H1 (cell line): ENCODE results near the gene NLK. TPM values are rescaled to one million over a fixed set of nuclear protein-coding genes. Genes with fewer than 3 reads are reported as not detected.

ENCODE experiments used
- CTCF ChIA-PET: fragments of 300-600 bp; sonication (Branson Sonifier 250); formaldehyde crosslinking; loops from one replicate; lab custom pipeline; 2021; ENCODE audit not compliant: partially characterized antibody; lab: Charles Lee
- POLR2A ChIA-PET: fragments of 300-600 bp; sonication (Branson Sonifier 250); formaldehyde crosslinking; loops from one replicate; lab custom pipeline; 2021; ENCODE audit warnings: inconsistent platforms; ENCODE audit not compliant: partially characterized antibody; lab: Charles Lee
- DNase-seq, 2 experiments: peaks; one replicate each; pipeline versions ENCODE4 v3.0.0 to v3.0.0-alpha.2; 2010 to 2022; ENCODE audit warnings: low spot score in 2 of 2, low read depth in 1 of 2, mixed read lengths in 1 of 2
- FAIRE-seq: peaks from 2 replicates; lab custom pipeline; 2011; peaks lifted over from hg19 to GRCh38; lab: Jason Lieb, UNC
- H2AFZ ChIP-seq: 2 replicates; pipeline ENCODE4 v1.8.1; 2012; ENCODE audit warnings: low read length, inconsistent platforms
- H2AK5ac ChIP-seq: 2 replicates; pipeline ENCODE4 v1.6.1; 2013; ENCODE audit warnings: low read depth, low read length
- H2BK120ac ChIP-seq: replicated peaks from 2 replicates; pipeline ENCODE3; 2013; ENCODE audit warnings: low read depth, low read length, inconsistent platforms
- H2BK12ac ChIP-seq: 2 replicates; pipeline ENCODE4 v1.6.1; 2013; ENCODE audit warnings: low read depth, low read length
- H2BK15ac ChIP-seq: 2 replicates; pipeline ENCODE4 v1.6.1; 2013; ENCODE audit warnings: low read length
- H2BK20ac ChIP-seq: 2 replicates; pipeline ENCODE4 v1.6.1; 2013; ENCODE audit warnings: low read length
- H2BK5ac ChIP-seq: 2 replicates; pipeline ENCODE4 v1.6.1; 2013; ENCODE audit warnings: low read depth, low read length
- H3K14ac ChIP-seq: 2 replicates; pipeline ENCODE4 v1.6.1; 2013; ENCODE audit warnings: inconsistent platforms; ENCODE audit not compliant: insufficient read length
- H3K18ac ChIP-seq: 2 replicates; pipeline ENCODE4 v1.6.1; 2013; ENCODE audit warnings: low read length; ENCODE audit errors: extremely low read depth
- H3K23ac ChIP-seq: 2 replicates; pipeline ENCODE4 v1.6.1; 2013; ENCODE audit warnings: inconsistent platforms; ENCODE audit not compliant: insufficient read length
- H3K23me2 ChIP-seq: 2 replicates; pipeline ENCODE4 v1.6.1; 2013; ENCODE audit warnings: low read depth, low read length
- H3K27ac ChIP-seq: 2 replicates; pipeline ENCODE4 v1.6.1; 2011; ENCODE audit warnings: low read depth, low read length, inconsistent platforms
- H3K27me3 ChIP-seq, 4 experiments: replicated peaks in 1 of 4; 1 replicate in 1 of 4; 2 replicates in 3 of 4; pipeline versions ENCODE4 v1.6.1 to v1.8.1; 2011 to 2013; ENCODE audit warnings: low read length in 3 of 4, mild to moderate bottlenecking in 3 of 4, inconsistent platforms in 2 of 4, mixed read lengths in 2 of 4, moderate library complexity in 1 of 4; ENCODE audit not compliant: control insufficient read depth in 3 of 4, insufficient read depth in 3 of 4; ENCODE audit errors: extremely low read depth in 1 of 4
- H3K36me3 ChIP-seq, 4 experiments: 2 replicates each; pipeline versions ENCODE4 v1.6.1 to v1.8.1; 2011 to 2013; ENCODE audit warnings: mild to moderate bottlenecking in 4 of 4, low read length in 3 of 4, moderate library complexity in 2 of 4, control low read depth in 1 of 4, inconsistent platforms in 1 of 4; ENCODE audit not compliant: insufficient read depth in 4 of 4, control insufficient read depth in 2 of 4
- H3K4ac ChIP-seq: replicated peaks from 2 replicates; pipeline ENCODE3; 2013; ENCODE audit warnings: low read length, low read depth, mixed read lengths, inconsistent platforms; ENCODE audit not compliant: insufficient read length
- H3K4me1 ChIP-seq, 4 experiments: replicated peaks in 1 of 4; 1 replicate in 1 of 4; 2 replicates in 3 of 4; pipeline versions ENCODE4 v1.6.1 to v1.8.1; 2011 to 2013; ENCODE audit warnings: low read length in 3 of 4, inconsistent platforms in 2 of 4, mixed read lengths in 1 of 4; ENCODE audit not compliant: insufficient read depth in 4 of 4, control insufficient read depth in 3 of 4
- H3K4me2 ChIP-seq, 2 experiments: 2 replicates each; pipeline versions ENCODE4 v1.6.1 to v1.8.1; 2011 to 2013; ENCODE audit warnings: low read depth in 2 of 2, low read length in 2 of 2, control low read depth in 1 of 2, inconsistent platforms in 1 of 2, mild to moderate bottlenecking in 1 of 2; ENCODE audit not compliant: insufficient read depth in 1 of 2
- H3K4me3 ChIP-seq, 4 experiments: fragments of 200-600, 300-600 bp in 1 of 4; sonication (generic), shearing (Covaris generic), sonication (Bioruptor Twin) in 1 of 4; 2 replicates each; pipeline versions ENCODE4 v1.5.1 to v1.8.1; 2011 to 2016; ENCODE audit warnings: low read length in 4 of 4, low read depth in 3 of 4, control low read depth in 2 of 4, inconsistent platforms in 2 of 4, mild to moderate bottlenecking in 2 of 4, mixed read lengths in 1 of 4, moderate library complexity in 1 of 4; ENCODE audit not compliant: insufficient read depth in 2 of 4; ENCODE audit errors: extremely low read depth in 1 of 4
- H3K56ac ChIP-seq: replicated peaks from 2 replicates; pipeline ENCODE3; 2013; ENCODE audit warnings: low read depth, mild to moderate bottlenecking, mixed read lengths, low read length, inconsistent platforms; ENCODE audit not compliant: insufficient read length
- H3K79me1 ChIP-seq: 2 replicates; pipeline ENCODE4 v1.6.1; 2013; ENCODE audit warnings: low read depth, low read length, control low read depth
- H3K79me2 ChIP-seq, 2 experiments: 2 replicates each; pipeline versions ENCODE4 v1.6.1 to v1.8.1; 2012 to 2013; ENCODE audit warnings: low read length in 2 of 2, mild to moderate bottlenecking in 2 of 2, inconsistent platforms in 1 of 2; ENCODE audit not compliant: insufficient read depth in 2 of 2, control insufficient read depth in 1 of 2
- H3K9ac ChIP-seq, 4 experiments: replicated peaks in 1 of 4; 1 replicate in 1 of 4; 2 replicates in 3 of 4; pipeline versions ENCODE4 v1.6.1 to v1.8.1; 2011 to 2013; ENCODE audit warnings: low read depth in 3 of 4, low read length in 3 of 4, control low read depth in 2 of 4, mild to moderate bottlenecking in 2 of 4, moderate library complexity in 2 of 4, inconsistent platforms in 1 of 4; ENCODE audit errors: extremely low read depth in 1 of 4
- H3K9me3 ChIP-seq, 2 experiments: 2 replicates each; pipeline versions ENCODE4 v1.6.1 to v1.8.1; 2012 to 2013; ENCODE audit warnings: mild to moderate bottlenecking in 2 of 2, moderate library complexity in 2 of 2, control low read depth in 1 of 2, inconsistent platforms in 1 of 2, low read depth in 1 of 2, low read length in 1 of 2, mixed read lengths in 1 of 2; ENCODE audit not compliant: insufficient read depth in 2 of 2
- H4K20me1 ChIP-seq, 2 experiments: replicated peaks in 1 of 2; 2 replicates each; pipeline versions ENCODE3 to v1.8.1; 2011 to 2013; ENCODE audit warnings: inconsistent platforms in 2 of 2, low read length in 2 of 2, mild to moderate bottlenecking in 1 of 2; ENCODE audit not compliant: insufficient read depth in 2 of 2, control insufficient read depth in 1 of 2
- H4K5ac ChIP-seq: 2 replicates; pipeline ENCODE4 v1.6.1; 2013; ENCODE audit warnings: low read length, low read depth, mixed read lengths, inconsistent platforms; ENCODE audit not compliant: insufficient read length
- H4K8ac ChIP-seq: 2 replicates; pipeline ENCODE4 v1.8.0; 2013; ENCODE audit warnings: mild to moderate bottlenecking, moderate library complexity, low read length, inconsistent platforms; ENCODE audit not compliant: insufficient read depth; ENCODE audit errors: extremely low read depth
- H4K91ac ChIP-seq: replicated peaks from 2 replicates; pipeline ENCODE3; 2013; ENCODE audit warnings: low read length, mixed read lengths, inconsistent platforms; ENCODE audit not compliant: insufficient read length
- FOSL1 ChIP-seq: IDR thresholded peaks from 2 replicates; pipeline ENCODE4 v1.6.1; 2011; ENCODE audit warnings: mild to moderate bottlenecking, low read depth, low read length, moderate library complexity; ENCODE audit not compliant: insufficient read depth
- WGBS, 2 experiments: shearing (Covaris generic) in 1 of 2; methylation state at CpG; one replicate each; pipeline versions ENCODE4 v1.1.6 to v1.1.7; 2013 to 2015; ENCODE audit warnings: low lambda C conversion rate in 2 of 2, mixed read lengths in 2 of 2, inconsistent platforms in 1 of 2, low coverage in 1 of 2, missing lambda C conversion rate in 1 of 2; ENCODE audit not compliant: insufficient replicate concordance in 2 of 2, insufficient coverage in 1 of 2, insufficient read length in 1 of 2; ENCODE audit errors: extremely low coverage in 1 of 2, missing lambda C conversion rate in 1 of 2; 5-methylcytosine and 5-hydroxymethylcytosine counted together
- polyA plus RNA-seq, 7 experiments: library from polyadenylated mRNA; depleted of rRNA in 3 of 7; stranded (reverse) in 5 of 7; unstranded in 2 of 7; fragments of >200 nt in 5 of 7; fragments of 200-250 nt in 2 of 7; gene quantifications; 1 replicate in 5 of 7; 2 replicates in 1 of 7; 4 replicates in 1 of 7; pipeline versions ENCODE4 v1.2.1 to v1.2.3, GENCODE V29; 2011 to 2013; ENCODE audit warnings: missing spikeins in 2 of 7, mixed read lengths in 2 of 7
- total RNA-seq: library from RNA; stranded (reverse); fragmentation: NEBNext Ultra II Directional; extraction: Animal tissue kit (Norgen Biotek cat#: 25700); gene quantifications from 2 replicates; pipeline ENCODE4 v1.2.1, GENCODE V29; 2021

Gene NLK
- total and polyA plus RNA-seq, 2 of the 8 experiments (the other 6 are each of a cell fraction or from before 2014, with no cell fraction given) = 30.8 to 49.9 TPM

DNA sequence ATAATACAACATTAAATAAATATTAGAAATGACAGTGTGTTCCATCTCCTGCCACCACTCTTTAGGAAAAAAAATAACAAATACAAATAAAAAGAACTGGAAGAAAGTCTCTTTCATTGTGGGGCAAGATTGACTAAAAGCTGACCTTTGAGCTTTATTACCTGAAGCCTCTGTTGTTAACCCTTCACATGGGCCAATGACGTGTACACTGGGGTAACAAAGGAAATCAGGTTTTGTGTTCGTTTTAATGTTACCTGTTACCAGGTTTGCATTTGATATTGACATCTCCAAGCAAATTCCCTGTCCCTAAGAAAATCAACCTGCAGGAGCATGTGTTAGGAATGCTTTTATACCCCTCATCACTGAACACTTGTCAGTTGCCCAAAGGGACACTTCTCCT is 39.0 kb downstream of the NLK start:
- Histone ChIP-seq H3K79me1 (peaks cover 7% of the 10 kb centered on the region), H3K9ac (no peak overlapping the region), H3K14ac (no peak overlapping the region), H4K8ac (no peak overlapping the region), H2BK120ac (no peak overlapping the region), H2BK15ac (no peak overlapping the region), H3K4me1 (peaks cover 0 to 7% (median 2%) of the 10 kb centered on the region in 4 experiments; a peak in 4 of 7 replicates), H3K4me2 (no peak overlapping the region), H3K4me3 (no peak overlapping the region), H3K18ac (no peak overlapping the region), H3K27me3 (no peaks in the 10 kb centered on the region), H2AK5ac (no peak overlapping the region), H3K56ac (no peak overlapping the region), H3K27ac (no peak overlapping the region), H3K36me3 (no peaks in the 10 kb centered on the region), H2AFZ (no peak overlapping the region), H2BK12ac (no peak overlapping the region), H3K9me3 (no peaks in the 10 kb centered on the region), H3K4ac (no peak overlapping the region), H3K79me2 (peaks cover 0 to 98% of the 10 kb centered on the region in 2 experiments; a peak in 3 of 4 replicates), H4K5ac (no peak overlapping the region), H3K23ac (no peak overlapping the region), H4K20me1 (peaks cover 2 to 4% of the 10 kb centered on the region in 2 experiments), H3K23me2 (no peaks in the 10 kb centered on the region), H2BK20ac (no peak overlapping the region), H4K91ac (no peak overlapping the region), H2BK5ac (no peak overlapping the region)
- DNase-seq (no peak), FAIRE-seq (no peak)
- ChIA-PET CTCF (no interaction called here), POLR2A (interaction anchor here (0.7 to 2.5 kb wide), 2 partner anchors 13 to 26 kb away, joined by 3 to 8 read pairs; no protein-coding TSS in a partner anchor)
- 86% methylated on average over 2 of the region's 2 CpGs; no CpG with 5 or more reads in 1 of the 2 experiments for WGBS, 2 experiments
- no peak for TF ChIP-seq FOSL1
